Stomach (tissue), 9 donors: ENCODE measurements around the gene HSPA12B. TPM values are rescaled to one million over a fixed set of nuclear protein-coding genes. Genes with fewer than 3 reads are reported as not detected.

ENCODE experiments used
- DNase-seq, 2 donors: peaks; one replicate each; pipeline versions ENCODE4 v3.0.0 to v3.0.0-alpha.2; 2013 to 2019
- H3K27ac ChIP-seq, 5 donors: fragments of 200-600 bp in 4 of 5; sonication (generic) in 4 of 5; one replicate each; pipeline ENCODE4 v1.5.1; 2013 to 2019; ENCODE audit warnings: mild to moderate bottlenecking in 1 of 5, moderate library complexity in 1 of 5
- H3K27me3 ChIP-seq, 3 donors: fragments of 200-600 bp; sonication (generic); one replicate each; pipeline ENCODE4 v1.5.1; 2017 to 2019; ENCODE audit warnings: mixed run types in 1 of 3
- H3K36me3 ChIP-seq, 4 donors: fragments of 200-600 bp; sonication (generic); 1 replicate in 3 of 4; 2 replicates in 1 of 4; pipeline ENCODE4 v1.5.1; 2016 to 2019
- H3K4me1 ChIP-seq, 4 donors: fragments of 200-600 bp; sonication (generic); one replicate each; pipeline ENCODE4 v1.5.1; 2016 to 2019
- H3K4me3 ChIP-seq, 4 donors: fragments of 200-600 bp; sonication (generic) in 3 of 4; one replicate each; pipeline ENCODE4 v1.5.1; 2016 to 2019; ENCODE audit warnings: mild to moderate bottlenecking in 1 of 4
- H3K9me3 ChIP-seq, 4 donors: fragments of 200-600 bp; sonication (generic); one replicate each; pipeline ENCODE4 v1.5.1; 2016 to 2019
- EP300 ChIP-seq: sonication (generic); formaldehyde crosslinking; IDR thresholded peaks from one replicate; pipeline ENCODE4 v1.6.1; 2017; ENCODE audit warnings: antibody characterized with exemption
- POLR2A ChIP-seq, 4 donors: fragments of 450-650 bp; IDR thresholded peaks; one replicate each; pipeline ENCODE4 v1.6.1; 2016; ENCODE audit warnings: antibody characterized with exemption in 4 of 4, control low read depth in 2 of 4, mild to moderate bottlenecking in 1 of 4, moderate library complexity in 1 of 4
- POLR2AphosphoS5 ChIP-seq, 3 donors: sonication (generic); formaldehyde crosslinking; IDR thresholded peaks; one replicate each; pipeline ENCODE4 v1.6.1; 2016; ENCODE audit warnings: antibody characterized with exemption in 3 of 3
- WGBS, 5 donors: extraction: QIAGEN DNeasy Blood & Tissue Kit in 3 of 5; methylation state at CpG; one replicate each; pipeline versions ENCODE4 v1.1.5 to v1.1.7; 2013 to 2018; 5-methylcytosine and 5-hydroxymethylcytosine counted together
- intact Hi-C: fragments of 100-400 bp; cut with DNase I; formaldehyde crosslinking; loops from one replicate; pipeline ENCODE4 v1.15.1; 2023; ENCODE audit warnings: low total_unique reads
- polyA plus RNA-seq, 3 donors: library from polyadenylated mRNA; stranded (reverse); fragments of 200-250 nt; gene quantifications; one replicate each; pipeline ENCODE4 v1.2.3, GENCODE V29; 2013
- total RNA-seq, 5 donors: library from RNA; depleted of rRNA; stranded (reverse); fragments of >200 nt; gene quantifications; one replicate each; pipeline versions ENCODE4 v1.1.0 to v1.2.3, GENCODE V29; 2014 to 2016
- TF ChIP-seq, protein P1 (sequence below), 7 experiments: fragments of 450-650 bp in 4 of 7; fragments of 200-600 bp in 3 of 7; sonication (generic) in 3 of 7; IDR thresholded peaks; one replicate each; pipeline ENCODE4 v1.5.1; 2016 to 2019; ENCODE audit warnings: antibody characterized with exemption in 7 of 7, control low read depth in 2 of 7, mild to moderate bottlenecking in 1 of 7
- donor health status: healthy with polysubstance abuse.
- donor health status: Bipolar disorder and iron deficiency.
- donor health status: healthy.

HSPA12B gene
- total and polyA plus RNA-seq, 8 donors: 0.87 to 14.3 (median 4.5) TPM

DNA sequence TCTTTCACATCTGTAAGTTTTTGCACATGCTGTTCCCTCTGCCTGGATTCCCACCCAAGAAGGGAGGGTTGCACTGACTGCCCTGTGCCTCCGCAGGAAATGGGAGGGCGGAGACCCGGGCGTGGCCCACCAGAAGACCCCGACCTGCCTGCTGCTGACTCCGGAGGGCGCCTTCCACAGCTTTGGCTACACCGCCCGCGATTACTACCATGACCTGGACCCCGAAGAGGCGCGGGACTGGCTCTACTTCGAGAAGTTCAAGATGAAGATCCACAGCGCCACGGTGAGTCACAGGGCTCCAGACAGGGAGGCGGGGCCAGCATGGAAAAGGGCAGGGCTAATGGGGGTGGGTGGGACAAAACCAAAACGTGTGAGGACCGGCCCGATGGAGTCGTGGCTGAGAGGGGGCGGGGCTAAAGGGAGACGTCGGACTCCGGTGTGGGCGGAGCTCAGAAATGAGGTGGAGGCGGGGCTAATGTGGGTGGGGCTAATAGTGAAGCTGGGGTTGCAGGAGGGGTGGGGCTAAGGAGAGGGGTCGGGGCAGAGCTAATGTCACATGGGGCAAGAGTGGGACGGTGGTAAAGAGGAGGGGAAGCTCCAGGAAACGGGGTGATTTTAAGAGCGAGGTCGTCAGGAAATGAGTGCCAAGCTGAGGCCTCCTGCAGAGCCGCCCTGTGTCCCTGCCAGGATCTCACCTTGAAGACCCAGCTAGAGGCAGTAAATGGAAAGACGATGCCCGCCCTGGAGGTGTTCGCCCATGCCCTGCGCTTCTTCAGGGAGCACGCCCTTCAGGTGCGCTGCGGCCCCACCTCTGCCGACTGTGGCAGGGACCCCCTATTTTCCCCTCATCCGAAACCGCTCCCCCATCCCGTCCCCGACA lies 12.6 kb downstream of the HSPA12B start:
- Histone ChIP-seq H3K4me3 (peak overlapping the region in 3 of 4 donors; percentile 17 to 35 (median 25)), H3K27ac (no peak overlapping the region), H3K4me1 (peaks cover 9 to 19% (median 17%) of the 10 kb centered on the region in 4 donors), H3K27me3 (peaks cover 0 to 25% (median 6%) of the 10 kb centered on the region in 3 donors), H3K9me3 (no peaks in the 10 kb centered on the region), H3K36me3 (peaks cover 0 to 7% (median 4%) of the 10 kb centered on the region in 4 donors)
- intact Hi-C loops: no loop called here
- WGBS, 5 donors: 25 to 46% (median 28%) methylated on average over 39 to 45 of the region's 45 CpGs
- TF ChIP-seq, protein P1, sequence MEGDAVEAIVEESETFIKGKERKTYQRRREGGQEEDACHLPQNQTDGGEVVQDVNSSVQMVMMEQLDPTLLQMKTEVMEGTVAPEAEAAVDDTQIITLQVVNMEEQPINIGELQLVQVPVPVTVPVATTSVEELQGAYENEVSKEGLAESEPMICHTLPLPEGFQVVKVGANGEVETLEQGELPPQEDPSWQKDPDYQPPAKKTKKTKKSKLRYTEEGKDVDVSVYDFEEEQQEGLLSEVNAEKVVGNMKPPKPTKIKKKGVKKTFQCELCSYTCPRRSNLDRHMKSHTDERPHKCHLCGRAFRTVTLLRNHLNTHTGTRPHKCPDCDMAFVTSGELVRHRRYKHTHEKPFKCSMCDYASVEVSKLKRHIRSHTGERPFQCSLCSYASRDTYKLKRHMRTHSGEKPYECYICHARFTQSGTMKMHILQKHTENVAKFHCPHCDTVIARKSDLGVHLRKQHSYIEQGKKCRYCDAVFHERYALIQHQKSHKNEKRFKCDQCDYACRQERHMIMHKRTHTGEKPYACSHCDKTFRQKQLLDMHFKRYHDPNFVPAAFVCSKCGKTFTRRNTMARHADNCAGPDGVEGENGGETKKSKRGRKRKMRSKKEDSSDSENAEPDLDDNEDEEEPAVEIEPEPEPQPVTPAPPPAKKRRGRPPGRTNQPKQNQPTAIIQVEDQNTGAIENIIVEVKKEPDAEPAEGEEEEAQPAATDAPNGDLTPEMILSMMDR (IDR thresholded peaks at IDR 0.05): no peak
- TF ChIP-seq POLR2A (IDR thresholded peaks at IDR 0.05) (no peak), EP300 (no peak), POLR2AphosphoS5 (IDR thresholded peaks at IDR 0.05) (no peak)
- peak; percentile 80 to 83 for DNase-seq

DNA sequence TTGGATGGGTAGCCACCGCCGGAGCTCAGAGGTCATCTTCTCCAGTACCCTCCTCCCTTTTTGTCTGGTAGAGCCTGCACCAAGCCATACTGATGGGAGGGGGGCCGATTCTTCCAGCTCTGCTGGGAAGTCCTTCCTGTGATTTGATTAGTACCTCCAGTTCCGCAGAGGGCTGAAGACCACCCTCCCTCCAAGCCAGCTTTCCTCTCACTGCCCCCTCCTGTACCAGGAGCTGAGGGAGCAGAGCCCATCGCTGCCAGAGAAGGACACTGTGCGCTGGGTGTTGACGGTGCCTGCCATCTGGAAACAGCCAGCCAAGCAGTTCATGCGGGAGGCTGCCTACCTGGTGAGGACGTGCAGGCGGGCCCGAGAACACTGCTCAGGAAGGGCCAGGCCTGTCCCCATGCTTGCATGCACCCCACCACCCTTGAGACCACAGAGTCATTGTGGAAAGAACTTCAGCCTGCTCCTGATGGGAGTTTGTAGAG lies 13.2 kb downstream of the HSPA12B start:
- H3K4me3 ChIP-seq: no peak overlapping the region
- TF ChIP-seq, protein P1 (IDR thresholded peaks at IDR 0.05): no peak
- TF ChIP-seq EP300: no peak
- no peak for TF ChIP-seq POLR2A (IDR thresholded peaks at IDR 0.05)
- no peak for TF ChIP-seq POLR2AphosphoS5 (IDR thresholded peaks at IDR 0.05)
- H3K27ac ChIP-seq: no peak overlapping the region
- H3K36me3 ChIP-seq: peaks cover 0 to 14% (median 10%) of the 10 kb centered on the region in 4 donors
- peaks cover 11 to 23% (median 20%) of the 10 kb centered on the region in 4 donors for H3K4me1 ChIP-seq
- WGBS, 5 donors: 68 to 81% (median 75%) methylated on average over 8 to 11 of the region's 11 CpGs
- intact Hi-C loops: no loop called here
- peak in 1 of 2 donors; percentile 9 for DNase-seq
- no peaks in the 10 kb centered on the region for H3K9me3 ChIP-seq
- H3K27me3 ChIP-seq: peaks cover 0 to 32% (median 8%) of the 10 kb centered on the region in 3 donors

DNA sequence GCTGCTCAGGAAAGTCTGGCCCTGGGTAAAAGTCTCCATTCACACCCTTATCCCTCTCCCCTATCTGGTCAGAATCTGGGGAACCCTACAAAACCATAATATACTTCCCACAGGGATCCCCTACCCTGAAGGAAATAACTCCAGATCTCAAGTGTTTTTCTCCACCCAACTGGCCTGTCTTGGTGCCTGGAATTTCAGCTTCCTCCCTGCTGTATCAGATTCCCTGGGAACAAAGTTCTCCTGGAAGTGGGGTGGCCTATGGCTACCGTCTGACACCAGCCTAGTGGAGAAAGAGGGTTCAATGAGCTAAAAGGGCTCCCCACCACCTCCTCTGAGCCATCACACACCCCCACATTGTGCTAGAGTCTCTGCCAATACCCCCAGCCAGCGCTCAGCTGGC lies 15.0 kb downstream of the HSPA12B start:
- peak in 1 of 2 donors; percentile 2 for DNase-seq
- 63 to 90% (median 75%) methylated on average over 2 of the region's 2 CpGs for WGBS, 5 donors
- H3K27me3 ChIP-seq: peaks cover 0 to 30% (median 13%) of the 10 kb centered on the region in 3 donors

DNA sequence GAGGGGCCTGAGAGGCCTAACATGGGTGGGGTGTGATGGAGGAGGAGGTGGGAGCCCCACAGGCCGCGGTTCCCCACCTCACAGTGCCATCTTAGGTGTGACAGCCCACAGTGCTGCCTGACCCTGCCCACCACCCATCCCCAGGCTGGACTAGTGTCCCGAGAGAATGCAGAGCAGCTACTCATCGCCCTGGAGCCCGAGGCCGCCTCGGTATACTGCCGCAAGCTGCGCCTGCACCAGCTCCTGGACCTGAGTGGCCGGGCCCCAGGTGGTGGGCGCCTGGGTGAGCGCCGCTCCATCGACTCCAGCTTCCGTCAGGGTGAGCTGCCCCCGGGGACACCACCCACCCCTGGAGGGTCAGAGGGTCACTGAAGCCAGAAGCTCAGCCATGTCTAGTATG lies 15.6 kb downstream of the HSPA12B start:
- Histone ChIP-seq H3K27ac (no peak overlapping the region), H3K4me1 (peaks cover 19 to 43% (median 36%) of the 10 kb centered on the region in 4 donors), H3K27me3 (peaks cover 0 to 30% (median 13%) of the 10 kb centered on the region in 3 donors), H3K9me3 (no peaks in the 10 kb centered on the region), H3K4me3 (no peak overlapping the region), H3K36me3 (peaks cover 0 to 25% (median 18%) of the 10 kb centered on the region in 4 donors)
- 92 to 98% (median 93%) methylated on average over 8 to 16 of the region's 16 CpGs for WGBS, 5 donors
- TF ChIP-seq POLR2A (IDR thresholded peaks at IDR 0.05) (no peak), EP300 (no peak), POLR2AphosphoS5 (IDR thresholded peaks at IDR 0.05) (no peak)
- TF ChIP-seq, protein P1 (IDR thresholded peaks at IDR 0.05): no peak
- DNase-seq: peak in 1 of 2 donors; percentile 7
- intact Hi-C loops: no loop called here

More for the DNA sequence above, 15.0 kb downstream of the HSPA12B start:
- Histone ChIP-seq H3K36me3 (peaks cover 0 to 25% (median 18%) of the 10 kb centered on the region in 4 donors), H3K4me3 (no peak overlapping the region), H3K4me1 (peaks cover 19 to 37% (median 33%) of the 10 kb centered on the region in 4 donors), H3K27ac (no peak overlapping the region), H3K9me3 (no peaks in the 10 kb centered on the region)
- TF ChIP-seq POLR2AphosphoS5 (IDR thresholded peaks at IDR 0.05) (no peak), EP300 (no peak), POLR2A (IDR thresholded peaks at IDR 0.05) (no peak)
- TF ChIP-seq, protein P1 (IDR thresholded peaks at IDR 0.05): no peak
- intact Hi-C loops: no loop called here
